Neuronal stem cell (in vitro differentiated cells): ENCODE results near the gene COX7A2.

Source experiments
- DNase-seq: peaks from one replicate; pipeline ENCODE4 v3.0.0-alpha.2; 2013; ENCODE audit warnings: low spot score
- H2AFZ ChIP-seq: one replicate; pipeline ENCODE4 v1.6.1; 2013; ENCODE audit warnings: mild to moderate bottlenecking, low read length, inconsistent platforms
- H2AK5ac ChIP-seq: 2 replicates; pipeline ENCODE4 v1.6.1; 2013; ENCODE audit warnings: low read depth, mild to moderate bottlenecking, inconsistent platforms, low read length, moderate library complexity, mixed read lengths
- H2BK120ac ChIP-seq: 2 replicates; pipeline ENCODE4 v1.6.1; 2013; ENCODE audit warnings: low read depth, mild to moderate bottlenecking, inconsistent platforms, low read length, moderate library complexity, mixed read lengths
- H2BK12ac ChIP-seq: one replicate; pipeline ENCODE4 v1.6.1; 2013; ENCODE audit warnings: low read length, inconsistent platforms
- H2BK15ac ChIP-seq: 2 replicates; pipeline ENCODE4 v1.6.1; 2013; ENCODE audit warnings: mild to moderate bottlenecking, low read length, inconsistent platforms, mixed read lengths
- H2BK5ac ChIP-seq: one replicate; pipeline ENCODE4 v1.6.1; 2013; ENCODE audit warnings: inconsistent platforms, mild to moderate bottlenecking, low read length, moderate library complexity
- H3K14ac ChIP-seq: one replicate; pipeline ENCODE4 v1.6.1; 2013; ENCODE audit warnings: low read length, inconsistent platforms
- H3K18ac ChIP-seq: 2 replicates; pipeline ENCODE4 v1.6.1; 2013; ENCODE audit warnings: low read length, inconsistent platforms
- H3K23ac ChIP-seq: 2 replicates; pipeline ENCODE4 v1.6.1; 2013; ENCODE audit warnings: low read depth, mild to moderate bottlenecking, mixed read lengths, low read length, inconsistent platforms; ENCODE audit not compliant: poor library complexity
- H3K27ac ChIP-seq: replicated peaks from 3 replicates; pipeline ENCODE4 v1.5.1; 2013; ENCODE audit warnings: low read length, inconsistent platforms
- H3K27me3 ChIP-seq, 3 experiments: 2 replicates each; pipeline ENCODE4 v1.6.1; 2013; ENCODE audit warnings: low read length in 3 of 3, mild to moderate bottlenecking in 2 of 3, inconsistent platforms in 1 of 3, low read depth in 1 of 3, mixed read lengths in 1 of 3, moderate library complexity in 1 of 3; ENCODE audit not compliant: control insufficient read depth in 3 of 3, insufficient read depth in 3 of 3
- H3K36me3 ChIP-seq, 2 donors: replicated peaks in 1 of 2; 2 replicates each; pipeline ENCODE4 v1.6.1; 2013; ENCODE audit warnings: low read length in 2 of 2; ENCODE audit not compliant: control insufficient read depth in 2 of 2, insufficient read depth in 2 of 2
- H3K4ac ChIP-seq: 2 replicates; pipeline ENCODE4 v1.6.1; 2013; ENCODE audit warnings: inconsistent platforms, mild to moderate bottlenecking, low read length, moderate library complexity
- H3K4me1 ChIP-seq, 2 donors: 1 replicate in 1 of 2; 2 replicates in 1 of 2; pipeline ENCODE4 v1.6.1; 2013; ENCODE audit warnings: low read length in 2 of 2, low read depth in 1 of 2; ENCODE audit not compliant: control insufficient read depth in 2 of 2, insufficient read depth in 1 of 2
- H3K4me2 ChIP-seq: one replicate; pipeline ENCODE4 v1.6.1; 2013; ENCODE audit warnings: mild to moderate bottlenecking, low read length, inconsistent platforms; ENCODE audit not compliant: insufficient read depth, poor library complexity, severe bottlenecking
- H3K4me3 ChIP-seq, 2 donors: 2 replicates each; pipeline ENCODE4 v1.5.1; 2013; ENCODE audit warnings: low read length in 2 of 2, mild to moderate bottlenecking in 2 of 2, inconsistent platforms in 1 of 2, moderate library complexity in 1 of 2
- H3K79me1 ChIP-seq: one replicate; pipeline ENCODE4 v1.6.1; 2013; ENCODE audit warnings: low read depth, mild to moderate bottlenecking, inconsistent platforms, low read length, moderate library complexity
- H3K9ac ChIP-seq: one replicate; pipeline ENCODE4 v1.6.1; 2013; ENCODE audit warnings: mild to moderate bottlenecking, low read depth, low read length, inconsistent platforms; ENCODE audit not compliant: poor library complexity
- H3K9me3 ChIP-seq, 2 donors: replicated peaks in 1 of 2; 2 replicates each; pipeline versions ENCODE3 to v1.6.1; 2013; ENCODE audit warnings: low read length in 2 of 2, mild to moderate bottlenecking in 2 of 2, inconsistent platforms in 1 of 2, low read depth in 1 of 2, mixed read lengths in 1 of 2, moderate library complexity in 1 of 2; ENCODE audit not compliant: control insufficient read depth in 2 of 2, insufficient read depth in 1 of 2
- H4K8ac ChIP-seq: one replicate; pipeline ENCODE4 v1.6.1; 2013; ENCODE audit warnings: low read depth, mild to moderate bottlenecking, inconsistent platforms, low read length, moderate library complexity
- H4K91ac ChIP-seq: one replicate; pipeline ENCODE4 v1.6.1; 2013; ENCODE audit warnings: low read length, low read depth, mild to moderate bottlenecking, inconsistent platforms; ENCODE audit not compliant: poor library complexity
- WGBS, 2 donors: extraction: QIAGEN DNeasy Blood & Tissue Kit; methylation state at CpG; one replicate each; pipeline ENCODE4 v1.1.7; 2013; ENCODE audit warnings: missing lambda C conversion rate in 2 of 2, mixed read lengths in 1 of 2; ENCODE audit not compliant: insufficient read length in 2 of 2, insufficient replicate concordance in 1 of 2; ENCODE audit errors: extremely low coverage in 2 of 2; 5-methylcytosine and 5-hydroxymethylcytosine counted together

The COX7A2 gene

DNA sequence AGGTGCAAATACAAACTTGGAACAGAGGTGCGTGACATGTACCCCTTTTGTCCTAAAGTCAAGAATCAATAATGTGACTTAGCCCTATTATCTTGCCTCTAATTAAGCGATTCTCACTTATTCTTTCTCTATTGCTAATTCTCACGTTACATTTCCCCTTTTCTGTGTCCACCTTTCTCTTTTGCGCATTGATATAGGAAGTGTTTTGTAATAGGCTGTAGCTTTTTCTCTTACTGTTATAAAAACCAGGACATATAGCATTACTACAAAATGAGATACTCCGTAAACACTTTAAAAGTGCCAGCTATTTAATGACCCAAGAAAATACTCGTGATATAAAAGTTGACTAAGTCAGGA is 41.7 kb upstream of the COX7A2 start:
- no peak overlapping the region for H2BK120ac ChIP-seq
- no peak overlapping the region for H3K9ac ChIP-seq
- no peak overlapping the region for H3K27ac ChIP-seq
- H3K23ac ChIP-seq = no peak overlapping the region
- H3K4me3 ChIP-seq = peak overlapping the region; percentile 82 to 90
- H4K8ac ChIP-seq = no peak overlapping the region
- peaks cover 0 to 20% of the 10 kb centered on the region in 2 donors for H3K4me1 ChIP-seq
- no peak overlapping the region for H3K14ac ChIP-seq
- H2BK5ac ChIP-seq = no peak overlapping the region
- no peak overlapping the region for H4K91ac ChIP-seq
- H2BK15ac ChIP-seq = no peak overlapping the region
- H2AFZ ChIP-seq = peak overlapping the region; percentile 84
- H3K27me3 ChIP-seq = no peaks in the 10 kb centered on the region
- no peaks in the 10 kb centered on the region for H3K36me3 ChIP-seq
- H3K4me2 ChIP-seq = peak overlapping the region; percentile 48
- no peak overlapping the region for H2BK12ac ChIP-seq
- no peaks in the 10 kb centered on the region for H3K9me3 ChIP-seq
- DNase-seq = no peak
- H3K18ac ChIP-seq = no peak overlapping the region
- H3K79me1 ChIP-seq = peaks cover 6% of the 10 kb centered on the region
- H2AK5ac ChIP-seq = no peak overlapping the region
- no peak overlapping the region for H3K4ac ChIP-seq
- WGBS, 2 donors = no CpG with 5 or more reads among the region's 6 CpGs

DNA sequence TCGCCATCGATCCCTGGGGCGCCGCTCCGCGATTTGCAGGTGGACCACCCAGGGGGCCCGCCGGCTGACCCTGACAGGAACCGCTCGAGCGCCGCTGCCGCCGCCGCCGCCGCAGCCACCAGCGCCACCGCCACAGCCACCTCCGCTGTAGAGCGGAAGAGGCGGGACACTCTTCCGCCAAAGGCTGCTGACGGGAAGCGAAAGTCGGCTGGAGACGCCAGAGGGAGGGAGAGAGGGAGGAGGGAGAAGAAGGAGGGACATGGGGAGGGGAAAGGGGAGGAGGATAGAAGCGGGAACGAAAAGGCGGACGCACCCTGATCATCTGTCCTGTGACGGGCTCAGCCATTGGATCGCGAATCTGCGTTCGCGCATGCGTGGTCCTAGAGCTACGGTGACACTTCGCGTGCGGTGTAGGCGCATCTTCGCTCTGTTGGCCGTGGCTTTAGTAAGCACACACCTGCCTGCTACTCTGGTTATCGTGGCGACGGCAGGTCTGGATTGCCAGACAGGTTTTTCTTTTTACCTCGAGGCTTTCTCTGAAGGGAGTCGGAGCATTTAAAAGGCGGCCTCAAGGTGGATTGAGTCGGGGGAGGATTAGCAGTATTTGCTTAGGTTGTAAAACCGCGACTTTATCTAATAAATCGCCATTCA is 41.2 kb upstream of the COX7A2 start, which contains the start of gene TMEM30A:
TSS of gene TMEM30A (minus strand) at position 161 of the 651 bp plus-strand sequence. CDS start at position 7, 154 bp downstream.
- H2BK120ac ChIP-seq = no peak within 1 kb of the TSS
- H3K4ac ChIP-seq = no peak within 1 kb of the TSS
- H3K9ac ChIP-seq = peak within 1 kb of the TSS; percentile 84
- no peak within 1 kb of the TSS for H4K8ac ChIP-seq
- H3K4me2 ChIP-seq = peak within 1 kb of the TSS; percentile 51
- no peaks in the 10 kb centered on the region for H3K9me3 ChIP-seq
- H2BK5ac ChIP-seq = peak within 1 kb of the TSS; percentile 49
- H3K14ac ChIP-seq = no peak within 1 kb of the TSS
- H3K36me3 ChIP-seq = no peaks in the 10 kb centered on the region
- H3K4me3 ChIP-seq = peak within 1 kb of the TSS; percentile 90 to 94
- peaks cover 6% of the 10 kb centered on the region for H3K79me1 ChIP-seq
- H2AK5ac ChIP-seq = no peak within 1 kb of the TSS
- peak within 1 kb of the TSS; percentile 77 for H3K27ac ChIP-seq
- WGBS, 2 donors = no CpG with 5 or more reads among the region's 55 CpGs
- H3K27me3 ChIP-seq = no peaks in the 10 kb centered on the region
- H2BK15ac ChIP-seq = no peak within 1 kb of the TSS
- peak within 1 kb of the TSS; percentile 89 for H3K18ac ChIP-seq
- DNase-seq = peak; percentile 98
- peak within 1 kb of the TSS; percentile 89 for H2AFZ ChIP-seq
- peak within 1 kb of the TSS; percentile 48 for H3K23ac ChIP-seq
- peaks cover 0 to 15% of the 10 kb centered on the region in 2 donors for H3K4me1 ChIP-seq
- no peak within 1 kb of the TSS for H4K91ac ChIP-seq
- no peak within 1 kb of the TSS for H2BK12ac ChIP-seq

GRCh38 chr6:75283907-75284631 is 40.5 kb upstream of the COX7A2 start:
- Histone ChIP-seq H2BK120ac (no peak overlapping the region), H2AFZ (peak overlapping the region; percentile 89), H3K18ac (peak overlapping the region; percentile 89), H3K4me1 (peaks cover 1 to 15% of the 10 kb centered on the region in 2 donors), H3K27me3 (no peaks in the 10 kb centered on the region), H3K27ac (peak overlapping the region; percentile 77), H3K36me3 (peaks cover 0 to 4% of the 10 kb centered on the region in 2 donors), H2BK12ac (no peak overlapping the region), H3K9me3 (no peaks in the 10 kb centered on the region), H3K4me3 (peak overlapping the region; percentile 90 to 94), H4K8ac (no peak overlapping the region), H3K9ac (peak overlapping the region; percentile 84), H3K14ac (no peak overlapping the region), H4K91ac (no peak overlapping the region), H2BK5ac (peak overlapping the region; percentile 49), H3K4me2 (peak overlapping the region; percentile 51), H2BK15ac (no peak overlapping the region), H2AK5ac (no peak overlapping the region), H3K23ac (peak overlapping the region; percentile 48), H3K4ac (no peak overlapping the region), H3K79me1 (peaks cover 6% of the 10 kb centered on the region)
- no peak for DNase-seq
- WGBS, 2 donors = no CpG with 5 or more reads among the region's 36 CpGs

GRCh38 chr6:75282706-75283105 is 39.1 kb upstream of the COX7A2 start:
- no peak overlapping the region for H3K14ac ChIP-seq
- H2BK120ac ChIP-seq = no peak overlapping the region
- H3K27me3 ChIP-seq = no peaks in the 10 kb centered on the region
- H3K4me1 ChIP-seq = peaks cover 3 to 15% of the 10 kb centered on the region in 2 donors
- no peak overlapping the region for H2BK15ac ChIP-seq
- H3K23ac ChIP-seq = no peak overlapping the region
- no peak overlapping the region for H2AFZ ChIP-seq
- WGBS, 2 donors = no CpG with 5 or more reads among the region's 2 CpGs
- no peak overlapping the region for H3K27ac ChIP-seq
- H3K4me2 ChIP-seq = no peak overlapping the region
- H3K4me3 ChIP-seq = peak overlapping the region in 1 of 2 donors; percentile 90
- no peak overlapping the region for H3K18ac ChIP-seq
- no peak overlapping the region for H3K4ac ChIP-seq
- DNase-seq = no peak
- H3K36me3 ChIP-seq = peaks cover 0 to 4% of the 10 kb centered on the region in 2 donors
- no peaks in the 10 kb centered on the region for H3K9me3 ChIP-seq
- no peak overlapping the region for H3K9ac ChIP-seq
- no peak overlapping the region for H2AK5ac ChIP-seq
- no peak overlapping the region for H2BK5ac ChIP-seq
- no peak overlapping the region for H4K91ac ChIP-seq
- H2BK12ac ChIP-seq = no peak overlapping the region
- H3K79me1 ChIP-seq = peaks cover 6% of the 10 kb centered on the region
- H4K8ac ChIP-seq = no peak overlapping the region
